Esophagus muscularis mucosa (tissue), 4 donors: ENCODE data around the gene TUBA4B. TPM values are rescaled to one million over a fixed set of nuclear protein-coding genes. Genes with fewer than 3 reads are reported as not detected.

Experiments used
- DNase-seq: peaks from one replicate; pipeline ENCODE4 v3.0.0-alpha.2; 2017; ENCODE audit errors: extremely low spot score
- H3K27ac ChIP-seq, 4 donors: fragments of 200-600 bp; sonication (generic); replicated peaks in 1 of 4; 1 replicate in 3 of 4; 2 replicates in 1 of 4; pipeline ENCODE4 v1.5.1; 2016 to 2019; ENCODE audit warnings: mild to moderate bottlenecking in 1 of 4
- H3K27me3 ChIP-seq, 4 donors: fragments of 200-600 bp; sonication (generic); one replicate each; pipeline versions ENCODE4 v1.5.1 to v1.6.0; 2016 to 2019
- H3K36me3 ChIP-seq, 4 donors: fragments of 200-600 bp; sonication (generic); one replicate each; pipeline ENCODE4 v1.5.1; 2016 to 2019
- H3K4me1 ChIP-seq, 4 donors: fragments of 200-600 bp; sonication (generic); one replicate each; pipeline ENCODE4 v1.5.1; 2016 to 2019
- H3K4me3 ChIP-seq, 4 donors: fragments of 200-600 bp; sonication (generic); 1 replicate in 2 of 4; 2 replicates in 2 of 4; pipeline ENCODE4 v1.5.1; 2016 to 2019; ENCODE audit warnings: mild to moderate bottlenecking in 4 of 4, moderate library complexity in 1 of 4
- H3K9me3 ChIP-seq, 4 donors: fragments of 200-600 bp; sonication (generic); 1 replicate in 3 of 4; 2 replicates in 1 of 4; pipeline ENCODE4 v1.5.1; 2016 to 2019
- EP300 ChIP-seq: sonication (generic); formaldehyde crosslinking; IDR thresholded peaks from one replicate; pipeline ENCODE4 v1.6.1; 2017; ENCODE audit warnings: antibody characterized with exemption
- POLR2A ChIP-seq: fragments of 450-650 bp; IDR thresholded peaks from one replicate; pipeline ENCODE4 v1.6.1; 2017; ENCODE audit warnings: antibody characterized with exemption, moderate library complexity, mild to moderate bottlenecking, low read depth
- POLR2AphosphoS5 ChIP-seq, 2 donors: sonication (generic); formaldehyde crosslinking; IDR thresholded peaks; one replicate each; pipeline ENCODE4 v1.6.1; 2017; ENCODE audit warnings: antibody characterized with exemption in 2 of 2
- WGBS: methylation state at CpG from one replicate; pipeline ENCODE4 v1.1.5; 2018; 5-methylcytosine and 5-hydroxymethylcytosine counted together
- intact Hi-C: fragments of 100-400 bp; cut with DNase I; formaldehyde crosslinking; loops from one replicate; pipeline ENCODE4 v1.15.1; 2023
- total RNA-seq, 4 donors: library from RNA; depleted of rRNA; stranded (reverse); fragments of >200 nt; gene quantifications; one replicate each; pipeline versions ENCODE4 v1.1.0 to v1.2.1, GENCODE V29; 2016
- TF ChIP-seq, protein P1 (sequence below), 3 experiments: fragments of 200-600 bp in 2 of 3; fragments of 450-650 bp in 1 of 3; sonication (generic) in 2 of 3; IDR thresholded peaks; one replicate each; pipeline ENCODE4 v1.5.1; 2017 to 2019; ENCODE audit warnings: antibody characterized with exemption in 3 of 3, mild to moderate bottlenecking in 2 of 3, moderate library complexity in 1 of 3

Gene TUBA4B
- total RNA-seq, 4 donors from 2014 or later: not detected

GRCh38 chr2:219206328-219207133, 46.5 kb upstream of the TUBA4B start, which contains the start of gene ZFAND2B:
ZFAND2B (plus strand) TSS chr2:219206782; CDS start chr2:219206988, 206 bp downstream.
- DNase-seq: peak; percentile 97
- peak within 1 kb of the TSS; percentile 71 to 97 (median 78) for H3K4me3 ChIP-seq
- H3K9me3 ChIP-seq: no peaks in the 10 kb centered on the region
- peaks cover 17 to 24% (median 23%) of the 10 kb centered on the region in 4 donors for H3K4me1 ChIP-seq
- peaks cover 0 to 2% (median 0%) of the 10 kb centered on the region in 4 donors for H3K27me3 ChIP-seq
- WGBS: under 1% methylated on average over 18 of the region's 76 CpGs
- intact Hi-C loops: loop anchor here (2.0 to 5.0 kb wide), 2 partner anchors 28 to 44 kb away; partner anchors contain the start of genes NHEJ1 and RETREG2
- TF ChIP-seq POLR2A (peak; percentile 78), POLR2AphosphoS5 (IDR thresholded peaks at IDR 0.05) (peak; percentile 99 to 100), EP300 (no peak)
- TF ChIP-seq, protein P1, sequence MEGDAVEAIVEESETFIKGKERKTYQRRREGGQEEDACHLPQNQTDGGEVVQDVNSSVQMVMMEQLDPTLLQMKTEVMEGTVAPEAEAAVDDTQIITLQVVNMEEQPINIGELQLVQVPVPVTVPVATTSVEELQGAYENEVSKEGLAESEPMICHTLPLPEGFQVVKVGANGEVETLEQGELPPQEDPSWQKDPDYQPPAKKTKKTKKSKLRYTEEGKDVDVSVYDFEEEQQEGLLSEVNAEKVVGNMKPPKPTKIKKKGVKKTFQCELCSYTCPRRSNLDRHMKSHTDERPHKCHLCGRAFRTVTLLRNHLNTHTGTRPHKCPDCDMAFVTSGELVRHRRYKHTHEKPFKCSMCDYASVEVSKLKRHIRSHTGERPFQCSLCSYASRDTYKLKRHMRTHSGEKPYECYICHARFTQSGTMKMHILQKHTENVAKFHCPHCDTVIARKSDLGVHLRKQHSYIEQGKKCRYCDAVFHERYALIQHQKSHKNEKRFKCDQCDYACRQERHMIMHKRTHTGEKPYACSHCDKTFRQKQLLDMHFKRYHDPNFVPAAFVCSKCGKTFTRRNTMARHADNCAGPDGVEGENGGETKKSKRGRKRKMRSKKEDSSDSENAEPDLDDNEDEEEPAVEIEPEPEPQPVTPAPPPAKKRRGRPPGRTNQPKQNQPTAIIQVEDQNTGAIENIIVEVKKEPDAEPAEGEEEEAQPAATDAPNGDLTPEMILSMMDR (IDR thresholded peaks at IDR 0.05): peak in 2 of 3 experiments; percentile 22 to 31
- peak within 1 kb of the TSS; percentile 90 to 99 (median 96) for H3K27ac ChIP-seq
- peaks cover 0 to 35% (median 34%) of the 10 kb centered on the region in 4 donors for H3K36me3 ChIP-seq

- peak; percentile 62 for DNase-seq
- Histone ChIP-seq H3K9me3 (no peaks in the 10 kb centered on the region), H3K27ac (peak overlapping the region; percentile 90 to 99 (median 96)), H3K4me3 (peak overlapping the region; percentile 71 to 97 (median 78)), H3K36me3 (peaks cover 0 to 43% (median 39%) of the 10 kb centered on the region in 4 donors), H3K4me1 (peaks cover 17 to 24% (median 23%) of the 10 kb centered on the region in 4 donors), H3K27me3 (peaks cover 0 to 2% (median 0%) of the 10 kb centered on the region in 4 donors)
- no peak for TF ChIP-seq POLR2AphosphoS5 (IDR thresholded peaks at IDR 0.05)
- TF ChIP-seq, protein P1 (IDR thresholded peaks at IDR 0.05): no peak
- no peak for TF ChIP-seq POLR2A
- peak; percentile 5 for TF ChIP-seq EP300
- WGBS: 17% methylated on average over 16 of the region's 22 CpGs
- intact Hi-C loops: loop anchor here (2.0 to 5.0 kb wide), 2 partner anchors 29 to 45 kb away; partner anchors contain the start of genes NHEJ1 and RETREG2
Observed at GRCh38 chr2:219207134-219207883, 45.7 kb upstream of the TUBA4B start.

DNA sequence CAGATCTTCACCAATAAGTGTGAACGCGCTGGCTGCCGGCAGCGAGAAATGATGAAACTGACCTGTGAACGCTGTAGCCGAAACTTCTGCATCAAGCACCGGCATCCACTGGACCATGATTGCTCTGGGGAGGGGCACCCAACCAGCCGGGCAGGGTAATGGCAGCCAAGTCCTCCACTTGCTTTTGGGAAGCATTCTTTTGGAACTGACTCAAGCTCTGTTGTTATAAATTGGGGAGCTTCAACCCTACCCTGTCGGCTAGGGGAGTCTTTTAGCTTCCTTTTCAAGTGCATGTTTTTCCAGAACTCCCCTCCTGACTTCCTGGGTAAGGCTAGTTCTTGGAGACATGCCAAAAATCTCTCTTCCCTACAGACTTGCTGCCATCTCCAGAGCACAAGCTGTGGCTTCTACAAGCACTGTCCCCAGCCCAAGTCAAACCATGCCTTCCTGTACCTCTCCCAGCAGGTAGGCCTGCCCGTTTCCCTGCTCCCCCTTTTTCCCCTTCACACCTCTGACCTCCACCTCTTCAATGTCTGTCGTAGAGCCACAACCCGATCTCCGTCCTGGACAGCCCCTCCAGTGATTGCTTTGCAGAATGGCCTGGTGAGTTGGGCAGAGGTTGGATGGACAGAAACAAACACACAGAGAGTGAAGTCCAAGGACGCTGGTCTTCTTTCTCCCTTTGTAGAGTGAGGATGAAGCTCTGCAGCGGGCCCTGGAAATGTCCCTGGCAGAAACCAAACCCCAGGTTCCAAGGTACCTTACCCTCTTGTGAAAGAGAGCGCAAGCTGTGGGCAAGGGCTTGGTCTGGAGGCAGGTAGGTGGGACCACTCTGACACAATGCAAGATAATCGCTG, 44.9 kb upstream of the TUBA4B start:
- Histone ChIP-seq H3K9me3 (no peaks in the 10 kb centered on the region), H3K4me3 (peak overlapping the region in 3 of 4 donors; percentile 76 to 97 (median 81)), H3K27me3 (peaks cover 0 to 2% (median 0%) of the 10 kb centered on the region in 4 donors), H3K27ac (peak overlapping the region; percentile 90 to 99 (median 96)), H3K36me3 (peaks cover 4 to 51% (median 47%) of the 10 kb centered on the region in 4 donors), H3K4me1 (peaks cover 17 to 24% (median 23%) of the 10 kb centered on the region in 4 donors)
- intact Hi-C loops: loop anchor here (2.0 to 5.0 kb wide), 2 partner anchors 29 to 46 kb away; partner anchors contain the start of genes NHEJ1 and RETREG2
- TF ChIP-seq EP300 (no peak), POLR2A (no peak), POLR2AphosphoS5 (IDR thresholded peaks at IDR 0.05) (no peak)
- TF ChIP-seq, protein P1 (IDR thresholded peaks at IDR 0.05): no peak
- WGBS: 58% methylated on average over 17 of the region's 17 CpGs
- peak; percentile 87 for DNase-seq
